ENCODE measurements around the gene PSMB10.
"Not testable (repeated sequence)": the region's sequence is repeated elsewhere in the genome, so short reads cannot be mapped to it uniquely, and the experiment has no call there.

Gene PSMB10

GRCh38 chr16:67942200-67942509 is 5.5 kb upstream of the PSMB10 start:
- DNase-seq (ENCODE audit: low read depth): no peak

- DNase-seq (ENCODE audit: low read depth): no peak
These were observed 5.0 kb upstream of the PSMB10 start for GRCh38 chr16:67941469-67942199.

DNA sequence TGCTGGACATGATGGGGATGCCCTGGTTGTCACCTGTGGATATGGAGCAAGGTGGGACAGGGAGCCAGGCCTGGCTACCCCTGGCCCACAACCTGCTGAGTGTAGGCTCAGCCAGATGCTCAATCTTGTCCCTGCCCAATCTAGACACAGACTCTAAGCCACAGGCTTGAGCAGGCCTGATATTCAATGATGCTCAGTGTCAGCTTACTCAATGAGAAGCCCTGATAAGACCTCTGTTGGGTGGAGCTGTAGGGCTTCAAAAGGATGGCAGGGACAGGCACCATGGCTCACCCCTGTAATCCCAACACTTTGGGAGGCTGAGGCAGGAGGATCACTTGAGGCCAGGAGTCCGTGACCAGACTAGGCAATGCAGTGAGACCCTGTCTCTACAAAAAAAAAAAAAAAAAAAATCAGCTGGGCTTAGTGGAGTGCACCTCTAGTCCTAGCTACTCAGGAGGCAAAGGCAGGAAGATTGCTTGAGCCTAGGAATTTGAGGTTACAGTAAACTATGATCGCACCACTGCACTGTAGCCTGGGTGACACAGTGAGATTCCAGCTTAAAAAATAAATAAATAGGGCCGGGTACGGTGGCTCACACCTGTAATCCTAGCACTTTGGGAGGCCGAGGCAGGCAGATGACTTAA is 3.9 kb upstream of the PSMB10 start:
- no peak for DNase-seq (ENCODE audit: low read depth)

- peak; percentile 28 for DNase-seq (ENCODE audit: low read depth)
These were observed 3.1 kb upstream of the PSMB10 start for GRCh38 chr16:67939507-67940445.

- DNase-seq (ENCODE audit: low read depth): not testable (repeated sequence)
These were observed 1.1 kb upstream of the PSMB10 start for GRCh38 chr16:67937713-67938112.

GRCh38 chr16:67936880-67937605 is 393 bp upstream of the PSMB10 start:
- peak; percentile 59 for DNase-seq (ENCODE audit: low read depth)

DNA sequence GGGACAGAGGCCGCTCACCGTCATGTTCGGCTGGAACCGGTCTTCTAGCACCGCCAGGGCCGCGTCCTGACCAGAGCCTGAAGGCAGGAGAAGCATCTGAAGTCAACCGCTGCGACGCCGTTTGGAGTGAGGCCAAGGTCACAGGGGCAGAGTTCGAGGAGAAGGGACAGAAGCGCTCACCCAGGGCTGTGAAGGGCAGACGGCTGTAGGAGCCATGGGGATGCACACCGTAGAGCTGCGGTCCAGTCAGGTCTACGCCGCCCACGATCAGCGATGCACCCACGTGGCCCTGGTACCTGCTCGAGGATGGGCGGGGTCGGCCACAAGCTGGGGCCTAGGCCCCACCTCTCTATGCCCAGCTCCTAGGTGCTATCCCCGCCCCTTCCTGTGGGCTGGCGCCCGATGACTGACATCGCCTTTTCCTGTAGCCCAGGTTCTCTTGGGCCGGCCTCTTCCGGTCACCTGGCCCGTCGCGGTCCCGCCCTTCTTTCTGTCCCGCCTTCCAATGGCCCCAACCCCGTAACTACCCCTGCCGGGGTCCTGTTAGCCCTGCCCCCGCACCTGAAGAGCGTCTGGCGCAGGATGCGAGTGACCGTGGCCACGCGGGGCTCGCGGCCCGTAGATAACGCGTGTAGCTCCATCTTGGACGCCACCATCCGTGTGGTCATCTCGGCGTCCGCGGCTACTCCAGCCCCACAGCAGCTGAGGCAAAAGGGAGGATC is 1.1 kb downstream of the PSMB10 start:
- DNase-seq (ENCODE audit: low read depth): peak; percentile 88

DNA sequence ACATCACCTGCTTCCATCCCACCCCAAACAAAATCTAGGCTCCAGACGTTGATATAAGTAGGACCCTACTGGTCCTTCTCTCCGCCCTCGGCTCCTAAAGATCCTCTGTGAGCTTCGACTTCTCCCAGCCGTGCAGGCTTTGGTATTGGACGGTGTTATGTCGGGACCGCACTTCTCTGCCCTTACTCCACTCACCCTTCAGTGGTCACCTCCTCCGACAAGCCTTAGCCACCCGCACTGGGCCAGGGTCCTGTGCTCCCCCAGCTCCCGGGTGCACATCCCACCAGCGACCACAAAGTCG is 1.6 kb downstream of the PSMB10 start:
- no peak for DNase-seq (ENCODE audit: low read depth)

GRCh38 chr16:67934306-67935100 is 2.1 kb downstream of the PSMB10 start:
- DNase-seq (ENCODE audit: low read depth): no peak

DNA sequence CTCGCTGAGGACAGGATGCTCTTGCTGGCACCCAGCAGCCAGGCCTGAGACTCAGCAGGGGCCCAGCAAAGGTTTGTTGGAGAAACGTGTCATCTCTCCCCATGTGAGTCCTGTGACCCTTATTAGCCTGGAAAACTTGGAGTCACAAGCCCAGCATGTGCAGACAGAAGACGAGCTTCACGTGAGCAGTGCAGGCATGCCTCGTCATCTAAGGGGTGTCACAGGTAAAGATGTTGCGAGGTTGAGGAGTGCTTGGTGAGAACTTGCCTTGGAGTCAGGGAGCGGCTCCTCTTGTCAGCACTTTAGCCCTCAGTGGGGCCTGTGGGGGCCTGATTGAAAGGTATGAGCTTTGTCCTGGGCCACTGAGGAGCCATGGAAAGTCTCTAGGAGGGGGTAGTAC is 2.8 kb downstream of the PSMB10 start:
- no peak for DNase-seq (ENCODE audit: low read depth)

DNA sequence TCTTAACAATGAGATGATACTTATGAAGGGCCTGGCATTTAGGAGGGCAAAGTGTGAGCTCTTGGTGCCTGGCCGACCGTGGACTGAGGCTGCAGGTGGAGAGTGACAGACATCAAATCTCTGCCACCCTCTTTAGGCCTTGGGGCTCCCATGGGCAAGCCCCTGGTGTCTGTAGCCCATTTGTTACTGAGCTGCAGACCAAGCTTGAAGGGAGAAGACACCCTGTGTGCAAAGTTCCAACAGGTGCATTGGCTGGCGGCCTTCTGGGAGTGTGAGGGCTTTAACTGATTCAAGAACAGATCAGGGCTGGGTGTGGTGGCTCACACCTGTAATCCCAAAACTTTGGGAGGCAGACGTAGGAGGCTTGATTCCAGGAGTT is 4.2 kb downstream of the PSMB10 start:
- no peak for DNase-seq (ENCODE audit: low read depth)

DNA sequence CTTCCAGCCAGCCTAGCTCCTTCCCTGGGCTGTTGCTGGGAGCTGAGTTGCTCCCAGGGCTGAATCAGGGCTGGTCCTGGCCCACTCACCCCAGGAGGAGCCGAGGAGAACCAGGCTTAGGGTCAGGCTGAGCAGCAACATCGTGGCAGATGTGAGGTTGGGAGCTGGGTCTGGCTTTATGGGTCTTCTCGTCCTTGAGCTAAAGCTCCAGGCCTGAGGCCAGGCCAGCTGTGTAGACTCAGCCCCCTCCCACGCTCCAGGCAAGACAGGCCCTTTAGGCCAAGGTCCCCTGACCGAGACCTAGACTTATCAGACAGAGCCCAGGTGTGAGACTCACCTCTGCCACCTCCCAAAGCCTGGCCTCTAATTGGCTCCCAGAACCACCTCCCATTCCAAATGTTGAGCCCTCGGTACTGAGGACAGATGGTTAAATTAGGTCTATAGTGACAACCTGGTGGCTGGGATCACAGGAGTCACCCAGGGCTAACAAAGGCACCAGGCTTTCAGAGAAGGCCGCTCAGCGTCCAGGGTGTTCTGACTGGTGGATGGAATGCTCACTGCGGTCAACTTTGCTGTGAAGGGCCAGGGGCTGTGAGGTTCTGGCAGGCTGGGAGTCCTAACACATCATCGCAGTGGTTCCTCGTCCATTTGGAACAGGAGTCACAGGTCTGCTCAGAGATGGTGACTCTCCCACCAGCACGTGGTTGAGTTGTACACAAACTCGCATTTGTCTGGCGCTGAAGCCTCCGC is 4.8 kb downstream of the PSMB10 start, which contains the start of gene CTRL:
TSS of gene CTRL (minus strand) at position 151 of the 750 bp plus-strand sequence. CDS start at position 141, 10 bp downstream.
- DNase-seq (ENCODE audit: low read depth): no peak

DNA sequence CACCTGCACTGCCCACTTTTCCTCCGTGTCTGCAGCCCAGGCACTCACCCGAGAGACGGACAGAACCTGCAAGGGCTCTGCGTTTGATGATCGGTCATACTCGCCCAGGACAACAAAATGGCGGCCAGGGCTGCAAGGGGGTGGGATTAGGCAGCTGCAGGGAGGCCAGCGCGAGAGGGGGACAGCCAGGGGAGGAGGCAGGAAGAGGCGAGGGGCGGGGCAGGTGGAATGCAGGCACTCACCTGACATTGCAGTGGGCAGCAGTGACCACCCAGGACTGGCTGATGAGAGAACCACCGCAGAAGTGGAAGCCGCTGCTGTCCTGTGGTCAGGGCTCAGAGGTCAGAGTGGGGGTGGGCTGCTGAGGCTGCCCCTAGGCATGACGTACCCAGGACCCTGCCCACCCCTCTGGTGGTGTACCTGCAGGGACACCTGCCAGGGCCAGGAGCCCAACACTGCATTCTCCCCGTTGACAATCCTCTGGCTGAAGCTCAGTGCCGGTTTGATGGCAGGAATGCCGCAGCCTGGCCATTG is 5.9 kb downstream of the PSMB10 start:
- DNase-seq (ENCODE audit: low read depth): no peak

DNA sequence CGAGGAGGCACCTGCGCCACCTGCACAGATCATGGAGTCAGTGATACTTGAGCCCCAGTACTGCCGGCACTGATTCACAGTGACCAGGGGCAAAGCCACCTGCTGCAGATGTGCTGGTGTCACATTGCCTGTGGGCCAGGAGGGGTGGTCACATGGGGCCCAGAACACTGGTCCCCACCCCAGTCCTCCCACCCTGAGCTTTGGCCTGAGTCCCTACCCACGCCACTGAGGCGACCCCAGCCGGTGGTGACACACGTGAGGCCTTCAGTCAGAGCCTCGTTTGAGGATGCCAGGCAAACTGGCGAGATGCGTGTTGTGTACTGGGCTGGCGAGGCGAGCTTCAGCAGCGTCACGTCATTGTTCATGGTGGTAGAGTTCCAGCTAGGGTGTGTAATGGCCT is 6.5 kb downstream of the PSMB10 start:
- DNase-seq (ENCODE audit: low read depth): no peak

- DNase-seq (ENCODE audit: low read depth): peak; percentile 69
These were observed 7.9 kb downstream of the PSMB10 start for GRCh38 chr16:67928561-67929364.

DNA sequence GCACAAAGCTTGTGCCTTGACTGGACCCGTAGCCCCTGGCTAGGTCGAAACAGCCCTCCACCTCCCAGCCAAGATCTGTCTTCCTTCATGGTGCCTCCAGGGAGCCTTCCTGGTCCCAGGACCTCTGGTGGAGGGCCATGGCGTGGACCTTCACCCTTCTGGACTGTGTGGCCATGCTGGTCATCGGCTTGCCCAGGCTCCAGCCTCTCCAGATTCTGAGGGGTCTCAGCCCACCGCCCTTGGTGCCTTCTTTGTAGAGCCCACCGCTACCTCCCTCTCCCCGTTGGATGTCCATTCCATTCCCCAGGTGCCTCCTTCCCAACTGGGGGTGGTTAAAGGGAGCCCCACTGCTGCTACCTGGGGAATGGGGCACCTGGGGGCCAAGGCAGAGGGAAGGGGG is 8.5 kb downstream of the PSMB10 start:
- no peak for DNase-seq (ENCODE audit: low read depth)

GRCh38 chr16:67927131-67927941 is 9.3 kb downstream of the PSMB10 start:
- no peak for DNase-seq (ENCODE audit: low read depth)

DNA sequence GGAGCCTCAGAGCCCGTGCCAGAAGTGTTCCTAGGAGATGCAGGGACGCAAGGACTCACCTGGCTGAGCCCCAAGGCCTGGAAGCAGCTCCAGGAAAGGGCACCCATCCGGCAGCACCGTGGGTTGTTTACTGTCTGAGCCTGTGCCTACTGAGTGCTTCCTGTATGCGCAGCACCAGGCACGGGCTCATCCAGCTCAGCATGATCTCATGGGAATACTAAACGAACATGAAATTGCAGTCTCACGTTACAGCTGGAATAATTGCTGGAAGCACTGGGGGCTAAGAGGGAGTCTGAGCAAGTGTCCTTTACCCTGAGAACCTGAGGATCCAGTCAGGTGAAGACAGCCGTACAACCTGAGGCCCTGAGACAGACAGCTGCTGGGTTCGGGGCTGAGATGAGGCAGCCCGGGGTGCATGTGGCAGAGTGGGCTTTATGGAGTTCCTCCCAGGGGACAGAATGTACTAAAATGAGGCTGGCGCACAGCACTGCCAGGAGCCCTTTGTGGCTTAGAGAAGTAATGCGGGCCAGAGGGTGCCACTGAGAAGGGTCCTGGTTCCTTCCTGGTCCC is 10.4 kb downstream of the PSMB10 start:
- DNase-seq (ENCODE audit: low read depth): no peak

Measured in activated T-cell treated with anti-CD3 and anti-CD28 coated beads for 1 hour (primary cell).